HG02588 (cell line): ENCODE results near the gene AMPD2.
"Not testable (repeated sequence)": the region's sequence is repeated elsewhere in the genome, so short reads cannot be mapped to it uniquely, and the experiment has no call there.

Source experiments
- ATAC-seq: cut with Tn5 transposase; IDR thresholded peaks from one replicate; pipeline ENCODE4 v1.9.1; 2021; ENCODE audit warnings: mild to moderate bottlenecking, moderate library complexity; ENCODE audit not compliant: unreplicated experiment

AMPD2 gene

DNA sequence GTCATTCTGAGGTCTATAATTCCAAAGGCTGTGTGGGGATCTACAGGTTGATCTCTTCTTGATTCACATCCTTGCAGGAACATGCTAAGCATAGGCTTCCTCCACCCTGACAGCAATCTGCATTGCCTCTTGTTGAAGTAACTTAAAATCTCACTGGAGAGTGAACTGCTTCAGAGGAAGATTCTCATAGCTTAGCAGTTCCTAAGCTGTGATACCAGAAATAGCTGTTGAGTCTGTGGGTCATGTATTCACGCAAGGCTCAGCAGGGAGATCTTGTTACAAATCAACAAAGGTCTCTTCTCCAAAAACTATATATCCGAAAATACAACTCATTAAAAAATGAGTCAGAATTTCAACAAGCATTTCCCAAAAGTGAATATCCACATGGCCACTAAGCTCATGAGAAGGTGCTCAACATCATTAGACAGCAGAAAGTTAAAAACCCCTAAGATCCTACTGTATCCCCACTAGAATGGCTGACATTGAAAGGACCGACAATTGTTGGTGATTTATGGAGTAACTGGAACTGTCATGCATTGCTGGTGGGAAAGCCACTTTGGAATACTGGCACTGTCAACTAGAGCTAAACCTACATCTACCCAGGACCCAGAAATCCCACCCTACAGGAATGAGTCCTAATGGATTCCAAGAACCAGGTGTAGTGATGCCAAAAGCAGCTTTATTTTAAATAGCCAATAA is 57.2 kb downstream of the AMPD2 start:
- not testable (repeated sequence) for ATAC-seq

DNA sequence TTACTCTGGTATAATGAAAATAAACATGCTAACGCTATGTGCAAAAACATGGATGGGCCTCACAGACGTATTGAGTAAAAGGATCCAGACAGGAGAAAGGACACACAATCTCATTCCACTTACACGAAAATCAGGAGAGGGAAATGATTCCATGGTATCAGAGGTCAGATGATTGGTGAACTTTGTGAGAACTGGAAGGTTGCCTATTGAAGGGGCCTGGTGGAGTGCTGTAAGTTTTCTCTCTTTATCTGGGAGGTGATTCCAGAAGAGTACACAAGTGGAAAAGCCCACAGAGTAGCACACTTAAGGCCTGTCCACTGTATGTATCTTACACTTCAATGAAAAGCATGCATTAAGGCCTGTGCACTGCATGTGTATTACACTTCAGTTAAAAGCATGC is 57.8 kb downstream of the AMPD2 start:
- no peak for ATAC-seq

DNA sequence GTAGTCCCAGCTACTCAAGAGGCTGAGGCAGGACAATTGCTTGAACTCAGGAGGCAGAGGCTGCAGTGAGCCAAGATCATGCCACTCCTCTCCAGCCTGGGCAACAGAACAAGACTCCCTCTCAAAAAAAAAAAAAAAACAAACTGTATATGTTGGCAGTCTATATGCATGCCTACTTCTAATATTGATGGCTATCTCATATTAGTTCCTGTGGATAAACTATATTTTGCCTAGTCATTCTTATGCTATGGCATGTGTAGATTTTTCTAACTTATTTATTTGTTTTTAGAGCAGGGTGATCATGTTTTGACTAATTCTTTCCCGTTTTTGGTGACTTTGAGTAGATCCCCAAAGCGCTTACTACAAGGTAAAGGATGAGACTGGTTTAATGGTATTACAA is 59.0 kb downstream of the AMPD2 start:
- not testable (repeated sequence) for ATAC-seq
